ENCODE data around the gene MPLKIP. TPM values are rescaled to one million over a fixed set of nuclear protein-coding genes. Genes with fewer than 3 reads are reported as not detected.
"Not testable (repeated sequence)": the region's sequence is repeated elsewhere in the genome, so short reads cannot be mapped to it uniquely, and the experiment has no call there.

MPLKIP gene
- total RNA-seq, 3 donors from 2014 or later = 28.5 to 50.6 (median 50.1) TPM

- TF ChIP-seq POLR2A (IDR thresholded peaks at IDR 0.05) (no peak), CTCF (IDR thresholded peaks at IDR 0.05) (no peak), POLR2AphosphoS5 (IDR thresholded peaks at IDR 0.05) (no peak)
- intact Hi-C loops (cut with DNase I; ENCODE audit: low total_unique reads) = no loop called here
These were observed 14.2 kb upstream of the MPLKIP start for GRCh38 chr7:40148671-40149070.

GRCh38 chr7:40148247-40148580, 13.8 kb upstream of the MPLKIP start:
- DNase-seq (ENCODE audit: low spot score in 2 of 2); H3K4me3 ChIP-seq; intact Hi-C loops (cut with DNase I; ENCODE audit: low total_unique reads): not testable (repeated sequence)

More at GRCh38 chr7:40148671-40149070, 14.2 kb upstream of the MPLKIP start:
- H3K9me3 ChIP-seq = no peaks in the 10 kb centered on the region
- no peak overlapping the region for H3K4me3 ChIP-seq
- H3K27me3 ChIP-seq = no peaks in the 10 kb centered on the region
- H3K36me3 ChIP-seq = no peaks in the 10 kb centered on the region
- no peaks in the 10 kb centered on the region for H3K4me1 ChIP-seq
- H3K27ac ChIP-seq = no peak overlapping the region
- no peak for DNase-seq (ENCODE audit: low spot score in 2 of 2)

GRCh38 chr7:40147371-40148246, 13.2 kb upstream of the MPLKIP start:
- no peak for TF ChIP-seq POLR2A (IDR thresholded peaks at IDR 0.05)
- no peak for TF ChIP-seq POLR2AphosphoS5 (IDR thresholded peaks at IDR 0.05)
- no peak for TF ChIP-seq CTCF (IDR thresholded peaks at IDR 0.05)
- no peaks in the 10 kb centered on the region for H3K36me3 ChIP-seq
- intact Hi-C loops (cut with DNase I; ENCODE audit: low total_unique reads) = no loop called here

More at GRCh38 chr7:40148247-40148580, 13.8 kb upstream of the MPLKIP start:
- not testable (repeated sequence) for H3K36me3 ChIP-seq, H3K27ac ChIP-seq, H3K27me3 ChIP-seq, H3K4me1 ChIP-seq, H3K9me3 ChIP-seq

GRCh38 chr7:40145596-40146130, 11.2 kb upstream of the MPLKIP start:
- H3K4me3 ChIP-seq; H3K27me3 ChIP-seq; H3K4me1 ChIP-seq; H3K27ac ChIP-seq; DNase-seq (ENCODE audit: low spot score in 2 of 2); intact Hi-C loops (cut with DNase I; ENCODE audit: low total_unique reads); H3K36me3 ChIP-seq; H3K9me3 ChIP-seq: not testable (repeated sequence)

More at GRCh38 chr7:40147371-40148246, 13.2 kb upstream of the MPLKIP start:
- DNase-seq (ENCODE audit: low spot score in 2 of 2) = no peak
- Histone ChIP-seq H3K9me3 (no peaks in the 10 kb centered on the region), H3K4me1 (no peaks in the 10 kb centered on the region), H3K4me3 (no peak overlapping the region), H3K27ac (no peak overlapping the region), H3K27me3 (no peaks in the 10 kb centered on the region)

GRCh38 chr7:40141916-40142315, 7.5 kb upstream of the MPLKIP start:
- H3K36me3 ChIP-seq; H3K4me3 ChIP-seq; H3K27ac ChIP-seq; H3K27me3 ChIP-seq; H3K4me1 ChIP-seq; H3K9me3 ChIP-seq; intact Hi-C loops (cut with DNase I; ENCODE audit: low total_unique reads); DNase-seq (ENCODE audit: low spot score in 2 of 2): not testable (repeated sequence)

- H3K9me3 ChIP-seq; H3K4me1 ChIP-seq; H3K27ac ChIP-seq; intact Hi-C loops (cut with DNase I; ENCODE audit: low total_unique reads); DNase-seq (ENCODE audit: low spot score in 2 of 2); H3K27me3 ChIP-seq; H3K36me3 ChIP-seq; H3K4me3 ChIP-seq: not testable (repeated sequence)
These were observed 5.5 kb upstream of the MPLKIP start for GRCh38 chr7:40139891-40140290.

- H3K36me3 ChIP-seq = no peaks in the 10 kb centered on the region
- intact Hi-C loops (cut with DNase I; ENCODE audit: low total_unique reads) = no loop called here
- no peak overlapping the region for H3K4me3 ChIP-seq
- TF ChIP-seq POLR2A (IDR thresholded peaks at IDR 0.05) = no peak
- TF ChIP-seq POLR2AphosphoS5 (IDR thresholded peaks at IDR 0.05) = no peak
- TF ChIP-seq CTCF (IDR thresholded peaks at IDR 0.05) = no peak
- H3K27ac ChIP-seq = no peak overlapping the region
- no peak for DNase-seq (ENCODE audit: low spot score in 2 of 2)
- H3K27me3 ChIP-seq = no peaks in the 10 kb centered on the region
- no peaks in the 10 kb centered on the region for H3K9me3 ChIP-seq
- H3K4me1 ChIP-seq = no peaks in the 10 kb centered on the region
These were observed 4.6 kb upstream of the MPLKIP start for GRCh38 chr7:40138973-40139372.

All from breast epithelium (tissue), 4 donors.